GM19397 (cell line): ENCODE measurements around the gene MEIOB.
"Not testable (repeated sequence)": the region's sequence is repeated elsewhere in the genome, so short reads cannot be mapped to it uniquely, and the experiment has no call there.

Experiments used
- ATAC-seq: cut with Tn5 transposase; IDR thresholded peaks from one replicate; pipeline ENCODE4 v1.9.1; 2021; ENCODE audit warnings: mild to moderate bottlenecking, moderate library complexity; ENCODE audit not compliant: unreplicated experiment

Gene MEIOB

DNA sequence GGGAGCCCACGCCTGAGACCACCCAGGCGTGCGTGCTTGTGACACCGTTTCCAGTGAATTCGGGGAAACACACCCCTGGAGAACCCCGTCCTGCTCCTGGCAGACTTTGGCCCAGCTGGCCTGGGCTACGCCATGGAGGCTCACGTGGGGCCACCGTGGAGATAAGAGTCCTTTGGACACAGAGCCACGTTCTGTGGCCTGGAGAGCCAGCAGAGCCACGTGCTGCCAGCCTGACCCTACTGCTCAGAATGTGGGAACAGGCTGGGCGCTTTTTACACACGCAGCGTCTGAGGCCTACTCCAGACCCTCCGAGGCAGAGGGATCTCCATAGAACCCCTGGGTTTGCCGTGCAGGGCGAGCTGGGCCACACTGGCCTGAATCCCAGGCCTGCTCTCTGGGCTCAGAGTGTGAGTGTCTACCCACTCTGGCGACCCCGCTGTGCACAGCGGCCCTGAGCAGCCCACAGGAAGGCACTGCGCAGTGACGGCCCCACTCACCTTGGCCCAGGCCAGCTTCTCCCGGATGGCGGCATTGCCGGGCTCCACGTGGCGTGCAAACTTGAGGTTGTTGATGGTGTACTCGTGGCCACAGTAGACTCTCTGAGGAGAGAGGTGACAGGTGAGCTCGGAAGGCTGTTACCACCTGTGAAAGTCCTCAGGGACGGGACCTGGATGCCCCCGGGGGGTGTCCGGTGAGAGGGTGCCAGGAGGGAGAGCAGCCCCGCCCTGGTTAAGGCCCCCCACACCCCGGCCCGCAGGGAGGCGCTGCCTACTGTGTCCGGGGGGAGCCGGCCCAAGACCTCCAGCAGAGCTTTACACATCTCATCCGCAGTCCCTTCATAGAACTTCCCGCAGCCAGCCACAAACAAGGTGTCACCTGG, 55.3 kb downstream of the MEIOB start:
- no peak for ATAC-seq

DNA sequence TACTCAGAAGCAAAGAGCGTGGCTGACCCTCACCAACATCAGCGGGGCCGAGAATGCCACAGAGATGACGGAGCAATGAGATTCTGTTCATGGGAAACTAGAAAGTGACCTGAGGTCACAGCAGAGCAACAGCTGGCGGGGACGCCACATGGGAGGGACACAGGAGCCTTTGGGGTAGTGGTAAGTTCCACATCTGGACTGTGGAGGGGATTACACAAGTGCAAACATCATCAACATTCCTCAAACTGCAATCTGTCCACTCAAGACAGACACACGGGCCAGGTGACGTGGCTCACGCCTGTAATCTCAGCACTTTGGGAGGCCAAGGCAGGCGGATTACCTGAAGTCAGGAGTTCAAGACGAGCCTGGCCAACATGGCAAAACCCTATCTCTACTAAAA, 56.5 kb downstream of the MEIOB start:
- ATAC-seq: no peak

DNA sequence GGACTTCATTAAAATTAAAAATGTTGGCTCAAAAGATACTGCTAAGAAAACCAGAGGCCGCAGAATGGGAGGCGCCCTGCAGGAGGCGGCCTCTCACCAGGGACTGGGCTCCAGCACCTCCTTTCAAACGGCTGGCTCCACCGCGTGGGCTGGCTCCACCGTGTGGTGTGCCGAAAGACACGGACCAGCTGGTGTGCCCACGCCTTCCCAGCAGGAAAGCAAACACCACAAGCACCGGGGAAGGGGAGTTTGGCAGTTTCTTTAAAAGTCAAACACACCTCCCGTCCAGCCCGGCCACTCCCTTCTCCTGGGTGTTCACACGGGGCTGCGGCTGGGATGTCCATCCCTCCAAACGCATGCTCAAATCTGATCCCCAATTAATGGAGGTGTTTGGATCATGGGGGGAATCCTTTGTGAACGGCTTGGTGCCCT, 59.2 kb downstream of the MEIOB start:
- ATAC-seq: no peak

DNA sequence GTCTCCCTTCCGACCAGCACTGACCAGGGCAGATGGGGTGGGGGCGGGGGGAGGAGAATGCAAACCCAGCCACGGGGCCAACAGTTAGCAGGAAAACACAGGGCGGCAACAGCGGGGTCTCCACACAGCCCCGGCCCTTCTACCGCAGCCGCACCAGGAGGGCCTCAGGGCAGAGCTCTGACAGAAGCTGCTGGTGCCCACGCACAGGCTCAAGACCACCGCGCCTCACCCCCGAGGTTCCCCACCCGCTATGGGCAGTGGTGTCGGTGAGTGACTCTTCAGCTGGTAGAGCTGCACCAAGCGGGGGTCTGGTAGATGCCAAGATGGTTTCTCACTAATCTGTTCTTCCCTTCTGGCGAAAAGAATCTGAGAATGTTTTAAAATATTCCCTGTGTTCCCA, 61.4 kb downstream of the MEIOB start:
- no peak for ATAC-seq

DNA sequence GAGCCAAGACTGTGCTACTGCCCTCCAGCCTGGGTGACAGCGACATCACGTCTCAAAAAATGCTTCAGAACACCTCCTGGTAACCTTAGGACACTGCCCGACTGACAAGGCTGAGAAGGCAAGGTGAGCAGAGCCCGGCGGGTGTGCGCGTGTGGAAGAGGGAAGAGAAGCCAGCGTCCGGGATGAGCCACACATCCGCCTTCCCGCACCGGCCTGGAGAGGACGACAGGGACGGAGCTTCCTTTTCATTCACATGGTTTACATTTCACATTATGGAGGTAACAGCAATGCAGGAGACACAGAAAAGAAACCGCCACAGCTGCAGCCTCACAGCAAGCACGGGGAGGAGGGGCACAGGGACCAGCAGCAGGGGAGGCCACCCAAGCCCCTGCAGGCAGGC, 61.9 kb downstream of the MEIOB start:
- no peak for ATAC-seq

DNA sequence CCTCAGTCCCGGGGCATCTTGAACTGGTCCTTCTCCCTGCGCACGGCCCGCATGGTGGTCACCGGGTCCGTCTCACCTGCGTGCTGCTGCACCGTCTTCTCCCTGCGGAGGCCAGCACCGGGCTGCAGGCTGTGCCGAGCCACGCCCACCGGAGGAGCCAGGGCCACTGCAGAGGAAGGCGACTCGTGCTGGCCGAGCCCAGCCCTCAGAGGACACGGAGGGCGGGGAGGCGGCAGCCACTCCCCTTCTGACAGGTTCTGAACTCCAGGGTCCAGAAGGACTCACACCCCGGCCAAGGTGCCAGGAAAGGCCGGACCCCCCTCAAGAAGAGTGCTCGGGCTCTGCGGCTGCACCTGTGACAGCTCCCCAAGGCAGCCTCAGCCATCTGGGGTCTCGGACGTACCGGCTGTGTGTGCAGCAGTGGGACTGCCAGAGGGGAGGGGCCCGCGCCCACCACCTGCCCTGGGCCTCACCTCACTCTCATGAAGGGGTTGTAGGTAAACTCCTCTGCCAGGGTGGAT, 62.6 kb downstream of the MEIOB start:
- no peak for ATAC-seq

DNA sequence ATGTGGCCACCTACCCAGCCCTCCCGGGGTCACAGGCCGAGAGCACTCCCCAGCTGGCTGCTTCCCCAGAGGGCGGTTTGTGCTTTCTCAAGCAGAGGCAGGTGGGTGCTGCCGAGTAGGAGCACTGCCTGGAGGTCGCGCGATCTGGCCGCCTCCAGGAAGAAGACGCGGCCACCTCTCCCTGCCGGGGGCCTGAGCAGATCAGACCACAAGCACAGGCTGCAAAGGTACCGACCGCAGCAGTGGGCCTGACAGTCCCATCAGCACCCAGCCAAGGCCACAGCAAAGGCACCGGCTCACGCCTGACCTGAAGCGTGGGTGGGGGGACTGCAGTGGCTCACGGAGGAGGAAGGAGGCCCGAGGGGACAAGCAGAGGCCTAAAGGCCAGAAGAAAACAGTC, 63.3 kb downstream of the MEIOB start:
- ATAC-seq: no peak

DNA sequence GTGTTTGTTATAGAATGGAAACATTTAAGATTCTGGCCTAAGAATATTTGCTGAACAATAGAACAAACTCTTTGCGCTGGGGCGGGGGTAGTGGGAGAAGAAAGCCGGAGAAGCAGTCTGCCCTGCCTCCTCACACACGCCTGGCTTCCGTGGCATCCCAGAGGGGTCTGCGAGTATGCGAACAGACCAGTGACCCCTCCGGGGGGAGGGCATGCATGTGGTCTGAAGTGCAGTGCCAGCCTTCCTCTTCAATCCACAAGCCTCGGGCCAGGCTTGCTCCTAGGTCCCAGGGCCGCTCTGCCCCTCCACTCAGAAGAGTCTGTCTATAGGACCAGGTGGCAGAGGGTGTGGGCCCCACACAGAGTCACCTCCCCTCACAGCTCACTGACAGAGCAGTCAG, 64.3 kb downstream of the MEIOB start:
- no peak for ATAC-seq

DNA sequence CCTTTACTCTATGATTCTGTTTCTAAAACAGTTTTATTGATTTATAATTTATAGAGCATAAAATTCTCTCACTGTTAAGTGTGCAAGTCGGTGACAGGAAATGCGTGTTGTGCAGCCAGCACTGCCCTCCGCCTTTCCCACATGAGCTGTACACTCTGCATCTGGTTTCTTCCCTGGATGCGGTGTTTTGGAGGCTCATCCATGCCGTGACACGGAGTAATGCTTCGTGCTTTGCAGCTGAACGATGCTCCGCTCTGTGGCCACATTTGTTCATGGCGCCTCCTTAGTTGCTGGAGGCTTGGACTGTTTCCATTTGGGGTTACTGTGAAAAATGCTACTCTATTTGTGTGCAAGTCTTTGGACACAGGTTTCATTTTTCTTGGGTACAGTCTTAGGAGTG, 71.3 kb downstream of the MEIOB start:
- ATAC-seq: no peak

DNA sequence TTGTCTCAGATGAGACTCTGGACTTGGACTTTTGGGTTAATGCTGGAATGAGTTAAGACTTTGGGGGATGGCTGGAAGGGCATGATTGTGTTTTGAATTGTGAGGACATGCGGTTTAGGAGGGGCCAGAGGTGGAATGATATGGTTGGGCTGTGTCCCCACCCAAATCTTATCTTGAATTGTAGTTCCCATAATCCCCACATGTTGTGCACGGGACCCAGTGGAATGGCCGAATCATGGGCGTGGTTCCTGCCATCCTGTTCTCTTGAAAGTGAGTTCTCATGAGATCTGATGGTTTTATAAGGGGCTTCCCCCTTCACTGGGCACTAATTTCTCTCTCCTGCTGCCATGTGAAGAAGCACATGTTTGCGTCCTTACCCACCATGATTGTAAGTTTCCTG, 72.7 kb downstream of the MEIOB start:
- not testable (repeated sequence) for ATAC-seq

DNA sequence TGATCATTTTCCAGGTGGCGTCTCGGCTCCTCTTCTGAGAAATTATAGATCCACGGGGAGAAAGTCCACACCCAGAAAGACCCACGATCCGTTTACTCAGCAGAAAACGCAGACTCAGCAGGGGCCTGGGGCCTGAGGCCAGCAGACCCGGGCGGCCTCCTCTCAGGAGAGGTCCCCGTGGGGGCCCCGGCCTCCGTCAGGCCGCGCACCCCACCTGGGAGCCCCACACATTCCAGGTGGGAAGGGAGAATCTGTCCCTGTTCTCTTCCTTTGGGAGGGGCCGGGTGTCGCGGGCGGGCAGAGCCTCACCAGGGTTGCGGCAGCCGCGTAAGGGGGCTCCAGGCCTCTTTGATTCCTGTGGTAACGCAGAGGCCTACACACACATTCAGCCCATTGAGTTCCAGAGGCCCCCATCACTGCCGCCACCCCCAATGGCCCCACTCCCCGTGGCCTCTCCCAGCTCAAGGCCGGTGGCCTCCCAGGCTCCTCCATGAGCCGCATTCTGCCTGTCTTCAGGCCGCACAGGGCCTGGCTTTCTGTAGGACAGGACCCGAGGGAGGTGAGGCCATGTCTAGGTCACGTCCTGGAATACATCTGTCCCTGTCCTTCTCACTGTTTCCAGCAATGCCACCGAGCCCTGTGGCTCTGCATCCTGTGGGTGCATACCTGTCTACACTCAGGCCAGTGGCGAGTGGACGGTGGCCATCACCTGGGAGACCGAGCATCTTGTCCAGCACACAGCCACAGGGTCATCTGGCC, 76.9 kb downstream of the MEIOB start:
- ATAC-seq: no peak

DNA sequence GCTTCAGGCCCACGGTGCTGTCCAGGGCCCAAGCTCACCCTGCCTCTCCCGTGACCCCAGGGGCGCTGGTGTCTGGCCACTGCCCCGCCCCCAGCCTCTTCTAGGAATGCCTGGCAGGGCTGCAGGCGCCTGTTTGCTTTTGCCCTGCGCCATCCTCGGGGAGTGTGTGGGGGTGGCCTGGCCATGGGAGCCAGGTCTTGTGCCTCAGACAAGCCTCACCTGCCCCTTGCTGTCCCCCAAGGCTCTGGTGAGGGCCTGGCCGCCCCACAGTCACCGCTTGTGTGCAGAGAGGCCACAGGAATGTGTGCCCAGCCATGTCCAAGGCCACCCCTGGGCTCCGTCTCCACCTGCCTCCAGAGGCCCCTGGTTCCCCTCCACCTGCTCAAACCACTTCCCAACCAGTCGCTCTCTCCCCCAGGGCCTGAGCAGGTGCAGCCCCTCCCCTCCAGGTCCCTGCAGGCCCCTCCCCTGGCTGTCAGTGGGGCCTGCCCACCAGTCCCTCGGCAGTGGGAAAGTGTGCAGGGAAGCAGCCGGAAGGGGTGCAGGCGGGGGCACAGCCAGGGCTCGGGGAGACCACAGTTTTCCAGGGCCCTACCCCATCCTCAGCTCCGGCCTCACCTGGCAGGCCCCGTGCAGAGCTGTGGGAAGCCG, 77.6 kb downstream of the MEIOB start:
- ATAC-seq: no peak

DNA sequence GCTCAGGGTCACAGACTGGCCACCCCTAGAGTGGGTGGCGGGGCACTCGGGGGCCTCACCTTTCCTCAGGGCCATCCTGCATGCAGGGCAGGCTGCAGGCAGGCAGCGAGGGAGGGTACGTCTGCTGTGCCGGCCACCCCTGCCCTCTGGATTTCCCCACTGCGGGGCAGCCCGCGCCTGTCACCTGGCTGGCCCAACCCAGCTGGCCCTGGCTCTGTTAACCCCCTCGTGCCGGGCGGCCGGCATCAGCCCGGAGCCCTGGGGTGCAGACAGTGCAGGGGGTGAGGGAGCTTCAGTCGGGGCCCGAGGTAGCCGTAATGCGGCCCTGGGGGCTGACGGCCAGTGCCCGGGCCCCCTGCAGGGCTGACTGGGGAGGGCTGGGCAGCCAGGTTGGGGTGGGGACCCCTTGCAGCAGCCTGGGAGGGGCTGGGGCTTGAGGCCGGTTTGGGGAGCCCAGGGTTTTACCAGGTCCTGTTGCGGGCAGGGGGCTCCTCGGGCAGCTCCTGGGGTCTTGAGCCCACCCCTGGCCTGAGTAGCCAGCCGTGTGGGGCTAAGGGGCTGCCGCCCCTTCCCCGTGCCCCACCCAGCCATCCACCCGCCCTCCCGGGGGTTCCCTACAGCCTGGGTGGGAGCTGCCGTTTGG, 78.3 kb downstream of the MEIOB start, which contains the start of gene IGFALS:
TSS of gene IGFALS (minus strand) at position 128 of the 643 bp plus-strand sequence. CDS start at position 75, 53 bp downstream.
- no peak for ATAC-seq

DNA sequence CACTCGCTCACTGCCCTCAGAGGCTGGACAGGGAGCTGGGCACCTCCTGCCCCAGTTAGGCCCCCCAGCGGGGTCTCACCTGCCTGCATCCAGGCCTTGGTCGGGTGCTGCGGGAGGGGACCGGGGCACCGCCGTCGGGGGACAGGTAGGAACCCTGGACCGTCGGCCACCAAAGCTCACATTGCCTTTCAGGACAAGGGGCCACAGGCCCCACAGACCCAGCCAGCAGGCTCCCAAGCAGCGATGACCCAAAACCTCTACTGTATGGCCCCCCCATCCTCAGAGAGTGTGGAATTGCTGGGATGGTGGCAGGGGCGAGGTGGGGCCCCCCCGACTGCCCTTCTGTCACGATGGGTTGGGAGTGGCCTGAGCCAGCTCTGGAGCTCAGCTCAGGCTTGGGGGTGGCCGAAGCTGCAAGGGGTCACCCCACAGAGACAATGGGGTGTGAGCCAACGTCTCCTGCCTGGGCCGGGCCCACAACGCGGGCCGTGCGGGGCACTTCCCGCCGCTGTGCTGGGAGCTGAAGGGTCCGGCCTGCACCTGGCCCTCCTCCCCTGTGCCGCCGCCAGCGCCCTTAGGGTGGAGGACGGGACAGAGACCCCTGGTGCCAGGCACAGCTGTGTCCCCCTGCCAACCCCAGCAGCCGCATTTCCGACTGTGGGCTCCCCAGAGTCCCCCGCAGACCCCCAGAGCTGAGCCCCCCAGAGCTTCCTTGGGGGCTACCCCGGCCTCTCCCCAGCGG, 79.0 kb downstream of the MEIOB start:
- no peak for ATAC-seq

DNA sequence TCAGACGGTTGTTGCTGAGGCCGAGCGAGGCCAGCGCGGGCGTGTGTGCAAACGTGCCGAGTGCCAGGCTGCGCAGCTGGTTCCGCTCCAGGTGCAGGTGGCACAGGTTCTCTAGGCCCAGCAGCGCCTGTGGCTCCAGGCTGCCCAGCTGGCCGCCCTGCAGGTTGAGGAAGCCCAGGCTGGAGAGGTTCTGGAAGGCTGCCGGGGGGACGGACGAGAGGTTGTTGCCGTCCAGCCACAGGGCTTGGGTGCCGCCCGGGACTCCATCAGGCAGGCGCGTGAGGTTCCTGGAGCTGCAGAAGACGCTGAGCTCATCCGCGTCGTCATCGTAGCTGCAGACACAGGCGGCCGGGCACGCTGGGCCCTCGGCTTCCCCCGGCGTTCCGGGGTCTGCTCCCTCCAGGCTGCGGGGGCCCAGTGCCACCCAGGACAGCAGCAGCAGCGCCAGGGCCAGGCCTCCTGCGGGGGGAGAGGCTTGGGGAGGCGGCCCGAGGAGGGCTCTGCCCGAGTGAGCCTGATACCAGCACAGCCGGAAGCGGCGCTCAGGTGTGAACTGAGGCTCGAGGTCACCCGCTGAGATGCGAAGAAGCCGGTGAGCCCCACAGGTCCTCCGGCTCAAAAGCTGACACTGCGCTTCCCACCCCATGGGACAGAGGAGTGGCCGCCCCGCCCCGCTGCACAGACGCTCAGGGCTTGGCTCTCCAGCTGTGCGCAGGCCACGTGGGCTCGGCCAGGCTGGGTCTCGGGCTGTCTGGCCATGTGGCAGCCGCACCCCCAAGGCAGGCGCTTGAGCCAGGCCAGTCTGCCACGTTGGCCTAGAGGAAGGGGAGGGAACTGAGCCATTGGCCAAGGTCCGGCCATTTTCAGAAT, 79.8 kb downstream of the MEIOB start:
- no peak for ATAC-seq

DNA sequence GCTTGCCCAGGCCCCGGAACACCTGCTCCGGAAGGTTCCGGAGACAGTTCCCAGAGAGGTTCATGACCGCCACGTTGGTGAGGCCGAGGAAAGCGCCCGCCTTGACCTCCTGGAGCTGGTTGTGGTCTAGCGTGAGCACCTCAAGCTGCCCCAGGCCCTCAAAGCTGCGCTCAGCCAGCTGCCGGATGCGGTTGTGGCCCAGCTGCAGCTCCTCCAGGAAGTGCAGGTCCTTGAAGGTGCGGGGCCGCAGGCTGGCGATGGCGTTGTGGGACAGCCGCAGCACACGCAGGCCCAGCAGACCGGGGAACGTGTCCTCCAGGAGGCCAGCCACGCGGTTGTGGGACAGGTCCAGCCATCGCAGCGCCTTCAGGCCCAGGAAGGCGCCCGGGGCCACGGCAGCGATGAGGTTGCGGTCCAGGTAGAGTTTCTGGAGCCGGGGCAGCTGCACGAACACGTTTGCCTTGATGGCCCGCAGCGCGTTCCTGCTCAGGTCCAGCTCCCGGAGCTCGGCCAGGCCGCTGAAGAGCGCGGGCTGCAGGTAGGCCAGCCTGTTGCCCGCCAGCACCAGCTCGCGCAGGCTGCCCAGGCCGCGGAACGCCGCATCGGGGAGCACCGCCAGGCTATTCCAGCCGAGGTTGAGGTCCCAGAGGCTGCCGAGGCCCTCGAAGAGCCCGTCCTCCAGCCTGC, 80.6 kb downstream of the MEIOB start:
- ATAC-seq: no peak

DNA sequence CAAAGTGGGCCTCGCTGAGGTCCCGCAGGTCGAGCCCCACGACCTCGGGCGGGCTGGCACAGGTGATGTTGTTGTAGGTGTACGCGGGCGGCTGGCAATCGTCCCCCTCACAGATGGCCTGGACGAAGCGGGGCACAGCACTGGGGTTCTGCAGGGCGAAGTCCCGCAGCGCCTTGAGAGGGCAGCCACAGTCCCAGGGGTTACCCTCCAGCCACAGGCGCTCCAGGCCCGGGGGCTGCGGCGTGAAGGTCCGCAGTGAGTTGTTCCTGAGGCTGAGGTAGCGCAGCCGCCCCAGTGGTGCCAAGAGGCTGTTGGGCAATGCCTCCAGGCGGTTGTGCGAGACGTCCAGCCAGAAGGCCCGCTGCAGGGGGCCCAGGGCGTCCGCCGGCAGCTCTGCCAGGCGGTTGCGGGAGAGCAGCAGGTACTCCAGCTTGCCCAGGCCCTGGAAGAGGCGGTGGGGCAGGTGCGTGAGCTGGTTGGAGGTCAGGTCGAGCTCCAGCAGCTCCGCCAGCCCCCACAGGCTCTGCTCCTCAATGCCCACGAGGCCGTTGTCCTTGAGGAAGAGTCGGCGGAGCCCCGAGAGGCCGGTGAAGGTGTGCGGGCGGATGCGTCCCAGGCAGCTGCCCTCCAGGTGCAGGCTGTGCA, 81.2 kb downstream of the MEIOB start:
- ATAC-seq: no peak

DNA sequence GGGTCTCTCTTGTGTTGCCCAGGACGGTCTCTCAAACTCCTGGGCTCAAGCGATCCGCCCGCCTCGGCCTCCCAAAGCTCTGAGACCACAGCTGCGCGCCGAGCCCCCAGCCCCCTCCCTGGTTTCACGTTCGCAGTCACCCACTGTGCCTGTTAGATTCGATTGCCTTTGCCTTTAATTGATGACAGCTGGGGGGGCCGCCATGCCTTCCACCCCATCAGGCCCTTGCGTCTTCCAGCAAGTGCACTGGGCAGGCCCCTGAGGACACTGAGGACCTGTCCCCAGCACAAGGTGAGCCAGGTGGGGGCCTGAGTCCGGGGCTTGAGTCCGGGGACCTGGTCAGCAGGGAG, 81.7 kb downstream of the MEIOB start:
- ATAC-seq: no peak
